ENCODE measurements around the gene TBC1D22A. TPM values are rescaled to one million over a fixed set of nuclear protein-coding genes. Genes with fewer than 3 reads are reported as not detected.

Gene TBC1D22A
- total and polyA plus RNA-seq, 10 of the 15 experiments (the other 5 are each of a cell fraction or from before 2014, with no cell fraction given): 0.63 to 44.7 (median 27.4) TPM

DNA sequence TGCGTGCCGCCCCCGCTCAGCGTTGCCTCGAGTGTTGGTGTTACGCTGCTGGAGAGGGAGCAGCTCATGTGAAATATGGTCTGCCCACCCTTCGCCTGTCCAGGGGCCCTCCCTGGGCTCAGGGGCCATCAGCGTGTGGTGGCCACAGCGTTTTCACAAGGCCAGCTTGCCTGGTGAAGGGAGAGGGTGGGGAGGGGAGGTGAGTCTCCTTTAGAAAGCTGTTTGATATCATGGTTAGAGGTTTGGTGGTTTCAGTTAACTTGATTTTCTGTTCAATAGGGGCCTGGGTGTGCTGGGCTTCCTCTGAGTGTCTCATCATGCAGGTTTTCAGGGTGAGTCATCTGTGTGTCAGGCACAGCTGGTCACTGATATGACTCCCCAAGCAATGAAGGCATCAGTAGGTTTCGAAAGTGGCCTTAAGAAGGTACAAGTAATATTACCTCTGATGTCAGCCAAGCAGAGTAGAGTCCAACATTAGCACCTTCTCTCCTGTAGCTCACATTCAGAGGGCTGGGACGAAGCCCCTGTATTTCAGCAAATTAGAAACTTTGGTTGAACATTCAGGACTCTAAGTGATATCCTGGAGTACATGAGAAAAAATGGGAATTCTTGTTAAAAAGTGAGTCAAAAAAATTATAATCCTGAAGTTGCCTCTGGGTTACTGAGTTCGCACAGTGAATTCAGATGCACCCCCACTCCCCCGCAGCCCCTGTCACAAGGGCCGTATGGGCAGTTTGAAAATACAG lies 172.5 kb downstream of the TBC1D22A start (continued):
- TF ChIP-seq, protein P1, sequence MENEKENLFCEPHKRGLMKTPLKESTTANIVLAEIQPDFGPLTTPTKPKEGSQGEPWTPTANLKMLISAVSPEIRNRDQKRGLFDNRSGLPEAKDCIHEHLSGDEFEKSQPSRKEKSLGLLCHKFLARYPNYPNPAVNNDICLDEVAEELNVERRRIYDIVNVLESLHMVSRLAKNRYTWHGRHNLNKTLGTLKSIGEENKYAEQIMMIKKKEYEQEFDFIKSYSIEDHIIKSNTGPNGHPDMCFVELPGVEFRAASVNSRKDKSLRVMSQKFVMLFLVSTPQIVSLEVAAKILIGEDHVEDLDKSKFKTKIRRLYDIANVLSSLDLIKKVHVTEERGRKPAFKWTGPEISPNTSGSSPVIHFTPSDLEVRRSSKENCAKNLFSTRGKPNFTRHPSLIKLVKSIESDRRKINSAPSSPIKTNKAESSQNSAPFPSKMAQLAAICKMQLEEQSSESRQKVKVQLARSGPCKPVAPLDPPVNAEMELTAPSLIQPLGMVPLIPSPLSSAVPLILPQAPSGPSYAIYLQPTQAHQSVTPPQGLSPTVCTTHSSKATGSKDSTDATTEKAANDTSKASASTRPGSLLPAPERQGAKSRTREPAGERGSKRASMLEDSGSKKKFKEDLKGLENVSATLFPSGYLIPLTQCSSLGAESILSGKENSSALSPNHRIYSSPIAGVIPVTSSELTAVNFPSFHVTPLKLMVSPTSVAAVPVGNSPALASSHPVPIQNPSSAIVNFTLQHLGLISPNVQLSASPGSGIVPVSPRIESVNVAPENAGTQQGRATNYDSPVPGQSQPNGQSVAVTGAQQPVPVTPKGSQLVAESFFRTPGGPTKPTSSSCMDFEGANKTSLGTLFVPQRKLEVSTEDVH (IDR thresholded peaks at IDR 0.05; ENCODE audit: low read depth, partially characterized antibody): no peak
- no peak for TF ChIP-seq RCOR1 (conservative IDR thresholded peaks at IDR 0.05; ENCODE audit: low read depth, low read length)
- no peak for TF ChIP-seq NBN (IDR thresholded peaks at IDR 0.05)
- TF ChIP-seq TCF3 (IDR thresholded peaks at IDR 0.05; ENCODE audit: borderline replicate concordance, insufficient read depth, low read depth, low read length): 0 out of 2 replicates have a peak, but pooled peaks have one; percentile 57
- TF ChIP-seq, protein P2, sequence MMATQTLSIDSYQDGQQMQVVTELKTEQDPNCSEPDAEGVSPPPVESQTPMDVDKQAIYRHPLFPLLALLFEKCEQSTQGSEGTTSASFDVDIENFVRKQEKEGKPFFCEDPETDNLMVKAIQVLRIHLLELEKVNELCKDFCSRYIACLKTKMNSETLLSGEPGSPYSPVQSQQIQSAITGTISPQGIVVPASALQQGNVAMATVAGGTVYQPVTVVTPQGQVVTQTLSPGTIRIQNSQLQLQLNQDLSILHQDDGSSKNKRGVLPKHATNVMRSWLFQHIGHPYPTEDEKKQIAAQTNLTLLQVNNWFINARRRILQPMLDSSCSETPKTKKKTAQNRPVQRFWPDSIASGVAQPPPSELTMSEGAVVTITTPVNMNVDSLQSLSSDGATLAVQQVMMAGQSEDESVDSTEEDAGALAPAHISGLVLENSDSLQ (IDR thresholded peaks at IDR 0.05): no peak
- no peak; the same call in 1 of the 2 replicates for TF ChIP-seq NFIC (IDR thresholded peaks at IDR 0.05; ENCODE audit: low read depth, low read length)
- TF ChIP-seq, protein P3, sequence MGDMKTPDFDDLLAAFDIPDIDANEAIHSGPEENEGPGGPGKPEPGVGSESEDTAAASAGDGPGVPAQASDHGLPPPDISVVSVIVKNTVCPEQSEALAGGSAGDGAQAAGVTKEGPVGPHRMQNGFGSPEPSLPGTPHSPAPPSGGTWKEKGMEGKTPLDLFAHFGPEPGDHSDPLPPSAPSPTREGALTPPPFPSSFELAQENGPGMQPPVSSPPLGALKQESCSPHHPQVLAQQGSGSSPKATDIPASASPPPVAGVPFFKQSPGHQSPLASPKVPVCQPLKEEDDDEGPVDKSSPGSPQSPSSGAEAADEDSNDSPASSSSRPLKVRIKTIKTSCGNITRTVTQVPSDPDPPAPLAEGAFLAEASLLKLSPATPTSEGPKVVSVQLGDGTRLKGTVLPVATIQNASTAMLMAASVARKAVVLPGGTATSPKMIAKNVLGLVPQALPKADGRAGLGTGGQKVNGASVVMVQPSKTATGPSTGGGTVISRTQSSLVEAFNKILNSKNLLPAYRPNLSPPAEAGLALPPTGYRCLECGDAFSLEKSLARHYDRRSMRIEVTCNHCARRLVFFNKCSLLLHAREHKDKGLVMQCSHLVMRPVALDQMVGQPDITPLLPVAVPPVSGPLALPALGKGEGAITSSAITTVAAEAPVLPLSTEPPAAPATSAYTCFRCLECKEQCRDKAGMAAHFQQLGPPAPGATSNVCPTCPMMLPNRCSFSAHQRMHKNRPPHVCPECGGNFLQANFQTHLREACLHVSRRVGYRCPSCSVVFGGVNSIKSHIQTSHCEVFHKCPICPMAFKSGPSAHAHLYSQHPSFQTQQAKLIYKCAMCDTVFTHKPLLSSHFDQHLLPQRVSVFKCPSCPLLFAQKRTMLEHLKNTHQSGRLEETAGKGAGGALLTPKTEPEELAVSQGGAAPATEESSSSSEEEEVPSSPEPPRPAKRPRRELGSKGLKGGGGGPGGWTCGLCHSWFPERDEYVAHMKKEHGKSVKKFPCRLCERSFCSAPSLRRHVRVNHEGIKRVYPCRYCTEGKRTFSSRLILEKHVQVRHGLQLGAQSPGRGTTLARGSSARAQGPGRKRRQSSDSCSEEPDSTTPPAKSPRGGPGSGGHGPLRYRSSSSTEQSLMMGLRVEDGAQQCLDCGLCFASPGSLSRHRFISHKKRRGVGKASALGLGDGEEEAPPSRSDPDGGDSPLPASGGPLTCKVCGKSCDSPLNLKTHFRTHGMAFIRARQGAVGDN (IDR thresholded peaks at IDR 0.05): no peak
- TF ChIP-seq, protein P4, sequence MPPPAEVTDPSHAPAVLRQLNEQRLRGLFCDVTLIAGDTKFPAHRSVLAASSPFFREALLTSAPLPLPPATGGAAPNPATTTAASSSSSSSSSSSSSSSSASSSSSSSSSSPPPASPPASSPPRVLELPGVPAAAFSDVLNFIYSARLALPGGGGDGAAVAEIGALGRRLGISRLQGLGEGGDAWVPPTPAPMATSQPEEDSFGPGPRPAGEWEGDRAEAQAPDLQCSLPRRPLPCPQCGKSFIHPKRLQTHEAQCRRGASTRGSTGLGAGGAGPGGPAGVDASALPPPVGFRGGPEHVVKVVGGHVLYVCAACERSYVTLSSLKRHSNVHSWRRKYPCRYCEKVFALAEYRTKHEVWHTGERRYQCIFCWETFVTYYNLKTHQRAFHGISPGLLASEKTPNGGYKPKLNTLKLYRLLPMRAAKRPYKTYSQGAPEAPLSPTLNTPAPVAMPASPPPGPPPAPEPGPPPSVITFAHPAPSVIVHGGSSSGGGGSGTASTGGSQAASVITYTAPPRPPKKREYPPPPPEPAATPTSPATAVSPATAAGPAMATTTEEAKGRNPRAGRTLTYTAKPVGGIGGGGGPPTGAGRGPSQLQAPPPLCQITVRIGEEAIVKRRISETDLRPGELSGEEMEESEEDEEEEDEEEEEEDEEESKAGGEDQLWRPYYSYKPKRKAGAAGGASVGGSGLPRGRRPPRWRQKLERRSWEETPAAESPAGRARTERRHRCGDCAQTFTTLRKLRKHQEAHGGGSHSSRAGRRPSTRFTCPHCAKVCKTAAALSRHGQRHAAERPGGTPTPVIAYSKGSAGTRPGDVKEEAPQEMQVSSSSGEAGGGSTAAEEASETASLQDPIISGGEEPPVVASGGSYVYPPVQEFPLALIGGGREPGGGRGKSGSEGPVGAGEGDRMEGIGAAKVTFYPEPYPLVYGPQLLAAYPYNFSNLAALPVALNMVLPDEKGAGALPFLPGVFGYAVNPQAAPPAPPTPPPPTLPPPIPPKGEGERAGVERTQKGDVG (CRISPR knock-in tag; IDR thresholded peaks at IDR 0.05): no peak
- no peak for TF ChIP-seq ZSCAN29 (IDR thresholded peaks at IDR 0.05)
- no peak for TF ChIP-seq KLF5 (IDR thresholded peaks at IDR 0.05; ENCODE audit: partially characterized antibody)
- peak; percentile 50; the same call in 1 of the 2 replicates for TF ChIP-seq IRF4 (IDR thresholded peaks at IDR 0.05; ENCODE audit: low read depth, low read length)
- TF ChIP-seq POLR2AphosphoS5 (IDR thresholded peaks at IDR 0.05; ENCODE audit: low read length): no peak

Measured in GM12878 (cell line).